ENCODE results near the gene ONECUT2. TPM values are rescaled to one million over a fixed set of nuclear protein-coding genes. Genes with fewer than 3 reads are reported as not detected.
"Not testable (repeated sequence)": the region's sequence is repeated elsewhere in the genome, so short reads cannot be mapped to it uniquely, and the experiment has no call there.

The ONECUT2 gene
- total RNA-seq, 3 donors from 2014 or later (not counting 1 experiment from before 2014, with no cell fraction given) = not detected

DNA sequence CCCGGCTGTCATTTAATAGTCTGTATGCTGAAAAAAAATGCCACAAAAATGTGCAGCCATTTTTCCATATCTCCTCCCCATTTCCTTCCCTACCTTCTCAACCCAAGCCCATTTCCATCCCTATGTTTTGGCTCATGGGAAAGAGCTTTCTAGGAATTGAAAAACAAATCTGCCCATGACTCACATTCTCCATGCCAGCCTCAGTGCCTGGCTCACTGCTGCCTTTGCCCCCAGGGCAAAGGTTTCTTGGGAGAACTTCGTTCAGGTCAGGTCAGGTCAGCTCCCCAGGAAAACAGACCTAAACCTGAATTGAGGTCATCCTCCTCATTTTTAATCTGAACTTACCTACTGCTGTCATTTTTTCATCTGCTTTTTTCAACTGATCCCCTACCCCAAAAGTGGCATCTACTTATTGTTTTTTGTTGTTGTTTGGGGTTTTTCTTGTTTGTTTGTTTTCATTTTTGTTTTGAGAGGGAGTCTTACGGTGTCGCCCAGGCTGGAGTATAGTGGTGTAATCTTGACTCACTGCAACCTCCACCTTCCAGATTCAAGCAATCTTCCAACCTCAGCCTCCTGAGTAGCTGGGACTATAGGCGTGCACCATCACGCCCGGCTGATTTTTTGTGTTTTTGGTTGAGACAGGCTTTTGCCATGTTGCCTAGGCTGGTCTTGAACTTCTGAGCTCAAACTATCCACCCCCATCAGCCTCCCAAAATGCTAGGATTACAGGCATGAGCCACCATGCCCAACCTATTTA, 84.7 kb downstream of the ONECUT2 start:
- H3K9me3 Mint-ChIP-seq = peaks cover 0 to 2% of the 10 kb centered on the region in 2 donors
- H3K36me3 Mint-ChIP-seq = no peaks in the 10 kb centered on the region
- Histone ChIP-seq H3K4me3 (ENCODE audit: low read length) (no peak overlapping the region), H3K36me3 (ENCODE audit: control insufficient read depth, insufficient read depth, low read length) (no peaks in the 10 kb centered on the region), H3K27me3 (ENCODE audit: control insufficient read depth, insufficient read depth, low read length) (no peaks in the 10 kb centered on the region), H3K9me3 (ENCODE audit: control insufficient read depth, insufficient read depth, low read length) (no peaks in the 10 kb centered on the region), H3K4me1 (ENCODE audit: control insufficient read depth, insufficient read depth, low read length) (no peaks in the 10 kb centered on the region), H3K27ac (ENCODE audit: low read length) (no peak overlapping the region)
- DNase-seq (no peak), ATAC-seq (no peak)
- WGBS (ENCODE audit: insufficient coverage) = 80% methylated on average over 5 of the region's 7 CpGs
- intact Hi-C loops (cut with micrococcal nuclease) = no loop called here
- H3K4me1 Mint-ChIP-seq = peaks cover 0 to 4% of the 10 kb centered on the region in 2 donors
- TF ChIP-seq, protein P1, sequence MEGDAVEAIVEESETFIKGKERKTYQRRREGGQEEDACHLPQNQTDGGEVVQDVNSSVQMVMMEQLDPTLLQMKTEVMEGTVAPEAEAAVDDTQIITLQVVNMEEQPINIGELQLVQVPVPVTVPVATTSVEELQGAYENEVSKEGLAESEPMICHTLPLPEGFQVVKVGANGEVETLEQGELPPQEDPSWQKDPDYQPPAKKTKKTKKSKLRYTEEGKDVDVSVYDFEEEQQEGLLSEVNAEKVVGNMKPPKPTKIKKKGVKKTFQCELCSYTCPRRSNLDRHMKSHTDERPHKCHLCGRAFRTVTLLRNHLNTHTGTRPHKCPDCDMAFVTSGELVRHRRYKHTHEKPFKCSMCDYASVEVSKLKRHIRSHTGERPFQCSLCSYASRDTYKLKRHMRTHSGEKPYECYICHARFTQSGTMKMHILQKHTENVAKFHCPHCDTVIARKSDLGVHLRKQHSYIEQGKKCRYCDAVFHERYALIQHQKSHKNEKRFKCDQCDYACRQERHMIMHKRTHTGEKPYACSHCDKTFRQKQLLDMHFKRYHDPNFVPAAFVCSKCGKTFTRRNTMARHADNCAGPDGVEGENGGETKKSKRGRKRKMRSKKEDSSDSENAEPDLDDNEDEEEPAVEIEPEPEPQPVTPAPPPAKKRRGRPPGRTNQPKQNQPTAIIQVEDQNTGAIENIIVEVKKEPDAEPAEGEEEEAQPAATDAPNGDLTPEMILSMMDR (IDR thresholded peaks at IDR 0.05) = no peak
- H3K4me3 Mint-ChIP-seq = no peak overlapping the region
- peaks cover 8 to 21% of the 10 kb centered on the region in 2 donors for H3K27me3 Mint-ChIP-seq (ENCODE audit: low read depth in 2 of 2)
- H3K27ac Mint-ChIP-seq = no peak overlapping the region

DNA sequence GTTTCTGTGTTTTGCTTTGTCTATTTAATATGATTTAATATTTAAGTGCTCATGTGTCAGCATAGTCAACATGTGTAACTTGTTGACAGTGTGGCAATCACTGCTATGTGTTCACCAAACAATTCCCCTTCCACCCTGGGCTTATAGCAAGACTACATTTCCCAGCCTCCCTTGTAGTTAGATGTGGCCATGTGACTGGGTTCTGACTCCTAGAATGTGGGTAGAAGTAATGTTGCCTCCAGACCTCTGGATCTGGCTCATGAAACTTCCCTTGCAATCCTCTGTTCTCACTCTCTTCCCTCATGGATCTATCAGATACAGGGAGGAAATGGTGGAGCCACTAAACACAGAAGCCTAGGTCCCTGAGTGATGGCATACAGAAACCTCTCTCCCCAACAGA, 87.2 kb downstream of the ONECUT2 start:
- H3K36me3 ChIP-seq (ENCODE audit: control insufficient read depth, insufficient read depth, low read length); H3K4me1 ChIP-seq (ENCODE audit: control insufficient read depth, insufficient read depth, low read length); H3K9me3 ChIP-seq (ENCODE audit: control insufficient read depth, insufficient read depth, low read length); DNase-seq; H3K9me3 Mint-ChIP-seq; H3K4me1 Mint-ChIP-seq; H3K4me3 Mint-ChIP-seq; H3K4me3 ChIP-seq (ENCODE audit: low read length); H3K36me3 Mint-ChIP-seq; H3K27ac ChIP-seq (ENCODE audit: low read length); ATAC-seq; H3K27ac Mint-ChIP-seq; intact Hi-C loops (cut with micrococcal nuclease); H3K27me3 ChIP-seq (ENCODE audit: control insufficient read depth, insufficient read depth, low read length): not testable (repeated sequence)
- H3K27me3 Mint-ChIP-seq (ENCODE audit: low read depth in 2 of 2) = peaks cover 8 to 21% of the 10 kb centered on the region in 2 donors

DNA sequence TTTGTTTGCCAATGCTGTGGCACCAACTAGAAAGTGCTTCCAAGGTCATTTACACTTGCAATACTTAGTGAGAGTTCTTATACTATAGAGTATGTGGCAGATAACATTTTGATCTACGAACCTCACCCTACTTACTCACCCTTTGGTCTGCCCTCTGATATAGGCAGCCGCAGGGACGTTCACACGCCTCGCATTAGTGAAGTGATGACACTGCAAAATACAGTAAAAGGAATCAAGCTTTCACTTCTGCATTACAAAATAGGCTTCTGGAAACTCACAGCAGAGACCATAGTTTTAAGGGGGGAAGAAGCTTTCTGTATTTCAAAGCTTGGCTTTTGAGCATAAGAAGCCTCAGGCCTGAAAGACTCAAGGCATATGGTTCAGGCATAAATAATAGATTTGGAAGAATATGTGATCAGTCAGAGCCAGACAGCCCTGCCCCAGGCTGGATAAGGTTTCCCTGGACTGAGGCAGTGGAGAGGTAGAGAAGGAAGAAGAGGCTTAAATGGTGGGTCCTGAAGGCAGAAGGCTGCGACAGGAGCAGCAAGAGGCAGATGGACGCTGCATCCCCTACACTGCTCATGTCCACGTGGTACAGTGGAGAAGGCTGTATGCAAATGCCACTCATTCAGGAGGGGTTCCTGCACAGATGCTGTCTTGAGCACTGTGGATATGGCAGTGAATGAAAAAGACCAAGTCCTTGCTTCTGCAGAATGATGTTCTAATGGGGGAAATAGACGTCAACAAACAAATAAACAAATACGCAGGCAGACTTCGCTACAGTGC, 88.2 kb downstream of the ONECUT2 start:
- ATAC-seq (peak in 1 of 3 donors; percentile 30), DNase-seq (no peak)
- Histone ChIP-seq H3K27me3 (ENCODE audit: control insufficient read depth, insufficient read depth, low read length) (no peaks in the 10 kb centered on the region), H3K9me3 (ENCODE audit: control insufficient read depth, insufficient read depth, low read length) (no peaks in the 10 kb centered on the region), H3K36me3 (ENCODE audit: control insufficient read depth, insufficient read depth, low read length) (no peaks in the 10 kb centered on the region), H3K4me1 (ENCODE audit: control insufficient read depth, insufficient read depth, low read length) (no peaks in the 10 kb centered on the region), H3K4me3 (ENCODE audit: low read length) (no peak overlapping the region), H3K27ac (ENCODE audit: low read length) (no peak overlapping the region)
- Mint-ChIP-seq H3K27me3 (ENCODE audit: low read depth in 2 of 2) (peaks cover 8 to 18% of the 10 kb centered on the region in 2 donors), H3K4me3 (no peak overlapping the region), H3K36me3 (no peaks in the 10 kb centered on the region), H3K27ac (no peak overlapping the region), H3K4me1 (peaks cover 0 to 4% of the 10 kb centered on the region in 2 donors), H3K9me3 (peaks cover 0 to 2% of the 10 kb centered on the region in 2 donors)
- WGBS (ENCODE audit: insufficient coverage) = 53% methylated on average over 10 of the region's 11 CpGs
- TF ChIP-seq, protein P1 (IDR thresholded peaks at IDR 0.05) = no peak
- intact Hi-C loops (cut with micrococcal nuclease) = no loop called here

DNA sequence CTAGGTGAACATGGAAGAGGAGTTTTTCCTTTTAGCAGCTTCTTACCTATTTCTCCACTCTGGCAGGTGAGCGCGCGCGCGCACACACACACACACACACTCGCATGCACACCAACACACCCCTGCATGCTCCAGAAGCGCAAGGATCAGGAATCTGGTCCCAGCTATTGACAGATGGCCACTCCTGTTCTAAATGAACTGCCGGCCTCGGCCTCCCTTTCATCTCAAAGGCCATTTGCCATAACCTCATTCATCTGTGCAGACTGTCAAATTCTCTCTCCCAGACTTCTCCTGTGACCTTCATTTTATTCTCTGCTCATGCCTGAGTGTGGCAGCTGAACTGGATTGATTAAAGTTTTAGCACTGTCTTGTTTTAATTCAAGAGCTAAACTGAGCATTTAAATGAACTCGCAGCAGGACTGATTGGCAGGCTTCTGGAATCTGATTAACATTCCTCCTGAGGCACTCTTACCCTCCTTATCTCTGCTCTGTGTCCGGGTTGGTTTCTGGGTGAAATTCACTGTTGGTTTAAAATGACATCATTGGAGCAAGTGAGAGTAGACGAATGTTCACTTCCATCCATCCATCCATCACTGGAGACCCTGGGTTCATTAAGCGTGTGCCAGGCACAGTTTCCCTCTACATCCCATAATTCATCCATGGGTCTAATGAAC, 92.5 kb downstream of the ONECUT2 start:
- 81% methylated on average over 11 of the region's 13 CpGs for WGBS (ENCODE audit: insufficient coverage)
- intact Hi-C loops (cut with micrococcal nuclease) = no loop called here

More for the DNA sequence above, 92.5 kb downstream of the ONECUT2 start:
- no peak overlapping the region for H3K4me3 Mint-ChIP-seq
- H3K4me1 Mint-ChIP-seq = peaks cover 0 to 4% of the 10 kb centered on the region in 2 donors
- Histone ChIP-seq H3K27me3 (ENCODE audit: control insufficient read depth, insufficient read depth, low read length) (no peaks in the 10 kb centered on the region), H3K36me3 (ENCODE audit: control insufficient read depth, insufficient read depth, low read length) (no peaks in the 10 kb centered on the region), H3K9me3 (ENCODE audit: control insufficient read depth, insufficient read depth, low read length) (no peaks in the 10 kb centered on the region), H3K4me3 (ENCODE audit: low read length) (no peak overlapping the region), H3K4me1 (ENCODE audit: control insufficient read depth, insufficient read depth, low read length) (no peaks in the 10 kb centered on the region), H3K27ac (ENCODE audit: low read length) (no peak overlapping the region)
- H3K9me3 Mint-ChIP-seq = no peaks in the 10 kb centered on the region
- peaks cover 0 to 17% of the 10 kb centered on the region in 2 donors for H3K27me3 Mint-ChIP-seq (ENCODE audit: low read depth in 2 of 2)
- ATAC-seq (no peak), DNase-seq (no peak)
- H3K36me3 Mint-ChIP-seq = no peaks in the 10 kb centered on the region
- TF ChIP-seq, protein P1 (IDR thresholded peaks at IDR 0.05) = no peak
- H3K27ac Mint-ChIP-seq = no peak overlapping the region

Data from natural killer cell (primary cell).